22Rv1 (cell line): ENCODE measurements around the gene DERA.

Experiments used
- CTCF ChIP-seq: fragments of 450-650 bp; IDR thresholded peaks from 2 replicates; pipeline ENCODE4 v1.5.1; 2017; ENCODE audit warnings: mild to moderate bottlenecking
- ZFX ChIP-seq: fragments of 450-650 bp; IDR thresholded peaks from 2 replicates; pipeline ENCODE4 v1.6.1; 2017; ENCODE audit warnings: antibody characterized with exemption, borderline replicate concordance

- TF ChIP-seq CTCF: no peak
- TF ChIP-seq ZFX: no peak
These were observed 31.3 kb downstream of the DERA start for GRCh38 chr12:15942475-15942874.
